GM12801 (cell line): ENCODE data around the gene RPS6KB2.

Experiments
- CTCF ChIP-seq: IDR thresholded peaks from one replicate; pipeline ENCODE4 v1.5.1; 2011; ENCODE audit warnings: control low read depth; ENCODE audit not compliant: insufficient read length; ENCODE audit errors: extremely low read depth

RPS6KB2 gene

GRCh38 chr11:67393990-67394389, 34.3 kb upstream of the RPS6KB2 start:
- TF ChIP-seq CTCF = no peak

- no peak for TF ChIP-seq CTCF
Measured at GRCh38 chr11:67395555-67396258, 32.6 kb upstream of the RPS6KB2 start.

DNA sequence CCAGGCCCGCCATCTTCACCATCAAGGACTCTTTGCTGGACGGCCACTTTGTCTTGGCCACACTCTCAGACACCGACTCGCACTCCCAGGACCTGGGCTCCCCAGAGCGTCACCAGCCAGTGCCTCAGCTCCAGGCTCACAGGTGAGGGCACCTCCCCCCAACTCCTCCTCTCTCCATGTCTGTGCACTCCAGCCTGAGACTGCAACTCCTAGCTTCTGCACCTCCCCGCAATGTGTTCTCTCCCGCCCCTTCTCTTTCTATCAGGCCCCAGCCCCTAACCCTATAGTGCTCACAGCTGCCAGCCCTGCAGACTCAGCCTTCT, 32.1 kb upstream of the RPS6KB2 start:
- no peak for TF ChIP-seq CTCF

DNA sequence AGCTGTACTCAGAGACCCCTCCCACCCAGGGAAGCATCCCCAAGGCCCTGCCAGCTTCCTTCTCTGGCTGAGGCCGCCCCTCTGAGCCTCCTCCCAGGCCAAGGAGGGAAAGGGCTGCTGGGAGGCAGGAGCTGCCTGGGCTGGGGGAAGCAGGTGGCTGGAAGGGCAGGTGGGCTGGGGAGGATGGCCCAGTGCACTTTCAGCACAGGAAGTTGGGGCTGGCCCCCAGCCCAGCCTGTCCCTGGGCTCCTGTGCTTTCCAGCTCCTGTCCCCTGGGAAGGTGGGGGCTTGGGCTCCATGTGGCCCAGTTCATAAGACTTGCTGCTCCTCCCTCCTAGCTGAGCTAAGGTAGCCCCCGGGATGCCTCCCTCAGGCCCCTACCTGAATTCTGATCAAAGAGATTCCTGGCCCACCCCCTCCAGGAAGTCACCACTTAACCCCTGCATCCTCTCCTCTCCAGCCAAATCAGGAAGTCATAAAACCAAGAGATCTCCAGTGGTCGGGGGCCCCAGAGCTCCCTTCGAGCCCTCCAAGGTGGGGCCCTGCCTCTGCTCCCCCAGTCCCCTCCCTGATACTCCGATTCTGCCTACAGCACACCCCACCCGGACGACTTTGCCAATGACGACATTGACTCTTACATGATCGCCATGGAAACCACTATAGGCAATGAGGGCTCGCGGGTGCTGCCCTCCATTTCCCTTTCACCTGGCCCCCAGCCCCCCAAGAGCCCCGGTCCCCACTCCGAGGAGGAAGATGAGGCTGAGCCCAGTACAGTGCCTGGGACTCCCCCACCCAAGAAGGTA, 31.5 kb upstream of the RPS6KB2 start:
- no peak for TF ChIP-seq CTCF

GRCh38 chr11:67397536-67397935, 30.8 kb upstream of the RPS6KB2 start:
- TF ChIP-seq CTCF = no peak

- no peak for TF ChIP-seq CTCF
Measured at GRCh38 chr11:67397986-67398660, 30.2 kb upstream of the RPS6KB2 start.
